GM19035 (cell line): ENCODE measurements around the gene HIC1.

ENCODE experiments used
- ATAC-seq: cut with Tn5 transposase; IDR thresholded peaks from one replicate; pipeline ENCODE4 v1.9.1; 2021; ENCODE audit not compliant: unreplicated experiment

The HIC1 gene

DNA sequence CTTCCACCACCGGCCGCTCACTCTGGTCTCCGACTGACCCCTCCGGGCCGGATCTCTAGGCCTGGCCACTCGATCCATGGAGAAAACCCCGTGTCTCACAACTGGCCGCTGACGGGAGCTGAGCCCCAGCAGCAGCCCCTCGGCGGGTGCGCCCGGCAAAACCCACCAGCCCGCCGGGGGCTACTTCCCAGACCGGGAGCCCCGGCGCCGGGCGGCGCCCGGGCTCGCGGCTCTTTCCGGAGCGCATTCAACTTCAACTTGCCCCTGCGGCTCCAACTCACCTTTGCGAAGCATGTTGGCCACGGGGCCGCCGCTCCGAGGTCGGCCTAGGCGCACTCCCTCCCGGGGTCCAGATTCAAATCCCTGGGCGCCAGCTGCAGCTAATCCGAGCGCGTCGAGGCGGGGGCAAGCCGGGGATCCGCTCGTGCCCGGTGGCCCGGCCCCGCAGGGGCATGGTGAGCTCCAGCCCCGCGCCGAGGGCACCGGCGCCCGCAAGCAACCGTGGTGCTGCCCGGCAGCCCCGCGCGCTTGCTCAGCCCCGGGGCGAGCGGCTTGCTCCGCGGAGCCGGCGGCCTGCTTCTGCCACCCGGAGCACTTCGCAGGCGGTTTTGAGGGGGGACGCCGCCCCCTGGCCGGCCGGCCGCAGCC lies 30.2 kb upstream of the HIC1 start:
- no peak for ATAC-seq

DNA sequence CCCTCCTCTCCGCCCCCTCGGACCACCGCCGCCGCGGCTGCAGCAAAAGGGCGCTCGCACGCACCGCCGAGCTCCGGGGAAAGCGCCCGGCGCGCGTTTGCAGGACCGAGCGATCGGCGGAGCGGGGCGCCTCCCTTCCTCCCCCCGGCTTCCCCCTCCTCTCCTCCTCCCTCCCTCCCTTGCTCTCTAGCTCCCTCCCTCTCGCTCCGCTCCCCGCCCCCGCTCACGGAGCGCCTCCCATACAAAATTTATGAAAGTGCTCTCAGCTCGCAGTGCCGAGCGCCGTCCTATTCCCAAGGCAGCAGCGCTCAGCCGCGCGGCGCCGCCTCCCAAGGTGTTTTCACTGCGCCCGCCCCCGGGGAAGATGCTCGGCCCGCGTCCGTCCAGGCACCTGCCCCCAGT lies 29.7 kb upstream of the HIC1 start, which contains the start of gene RTN4RL1:
TSS of gene RTN4RL1 (minus strand) at position 115 of the 402 bp plus-strand sequence. CDS start 469 bp downstream, outside the sequence.
- ATAC-seq: no peak

DNA sequence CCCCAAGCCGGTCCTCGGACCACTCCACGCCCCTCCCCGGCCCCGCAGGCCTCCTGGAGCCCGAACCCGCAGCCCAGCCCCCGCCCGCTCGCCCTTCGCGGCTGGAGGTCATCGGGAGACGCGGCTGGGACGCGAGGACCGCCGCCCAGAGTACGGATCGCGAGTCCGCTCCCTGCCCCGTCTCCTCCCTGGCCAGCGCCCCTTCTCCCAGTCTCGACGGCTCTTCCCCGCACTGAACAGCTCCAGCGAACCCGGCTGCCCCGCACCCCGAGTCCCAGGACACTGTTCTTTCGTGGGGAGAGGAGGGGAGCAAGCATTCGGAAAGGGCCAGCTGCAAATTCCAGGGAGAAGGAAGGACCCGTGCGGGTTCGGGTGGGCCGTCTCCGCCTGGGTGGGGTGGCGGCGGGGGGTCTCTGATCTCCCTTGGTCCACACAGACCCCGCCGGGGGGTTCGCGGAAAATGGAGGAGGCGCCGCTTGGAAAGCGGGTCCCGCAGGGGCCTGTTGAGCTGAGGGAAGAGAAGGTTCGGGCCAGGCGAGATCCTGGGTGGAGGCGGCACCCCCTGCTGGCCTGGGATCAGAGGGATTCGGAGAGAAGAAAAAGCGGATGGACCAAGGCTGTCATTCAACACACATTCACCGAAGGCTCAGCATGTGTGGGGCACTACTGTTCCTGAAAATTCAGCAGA lies 29.1 kb upstream of the HIC1 start:
- no peak for ATAC-seq

DNA sequence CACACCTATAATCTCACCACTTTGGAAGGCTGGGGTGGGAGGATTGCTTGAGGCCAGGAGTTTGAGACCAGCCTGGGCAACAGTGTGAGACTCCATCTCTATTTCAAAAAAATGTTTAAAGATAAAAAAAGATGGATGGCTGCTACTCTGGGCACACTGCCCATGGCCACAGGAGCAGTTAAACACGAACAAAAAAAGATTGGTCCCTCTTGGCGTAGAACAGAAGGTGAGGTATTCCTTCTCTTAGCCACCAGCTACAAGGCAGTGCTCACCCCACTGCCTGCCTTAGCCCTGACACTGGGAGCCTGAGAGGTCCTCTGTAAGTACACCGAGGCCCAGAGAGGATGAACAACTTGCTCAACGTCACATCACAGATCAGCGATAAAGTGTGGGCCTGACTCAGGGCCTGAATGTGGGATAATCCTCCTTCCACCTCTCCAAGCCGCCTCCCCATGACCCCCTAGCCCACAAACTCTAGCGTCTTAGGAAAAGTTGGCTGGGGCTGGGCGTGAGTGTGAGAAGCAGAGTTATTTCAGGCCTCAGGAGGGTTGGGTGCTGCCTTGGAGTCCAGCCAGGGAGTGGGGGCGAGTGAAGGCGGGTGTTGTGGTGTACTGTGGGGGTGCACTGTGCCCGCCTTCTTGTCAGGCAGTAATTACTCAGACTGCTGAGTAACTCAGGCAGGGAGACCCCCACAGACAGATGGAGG lies 27.2 kb upstream of the HIC1 start:
- ATAC-seq: no peak

DNA sequence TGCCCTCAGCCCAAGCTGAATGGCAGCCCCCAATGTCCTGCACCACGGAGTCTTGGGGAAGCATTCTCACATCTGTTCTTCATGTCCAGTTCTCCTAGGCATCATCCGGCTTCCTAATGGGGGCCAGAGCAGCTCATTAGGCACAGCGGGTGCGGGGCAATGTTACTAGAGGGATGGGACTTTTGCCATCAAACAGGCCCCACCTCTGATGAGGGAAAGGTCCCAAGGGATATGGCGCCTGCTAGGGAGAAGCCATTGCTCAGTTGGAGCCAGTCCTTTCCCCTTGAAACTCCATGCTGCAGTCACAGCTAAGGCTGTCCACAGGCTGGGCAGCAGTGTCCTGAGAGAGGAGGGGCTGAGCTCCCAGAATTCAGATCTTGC lies 26.7 kb upstream of the HIC1 start:
- no peak for ATAC-seq

DNA sequence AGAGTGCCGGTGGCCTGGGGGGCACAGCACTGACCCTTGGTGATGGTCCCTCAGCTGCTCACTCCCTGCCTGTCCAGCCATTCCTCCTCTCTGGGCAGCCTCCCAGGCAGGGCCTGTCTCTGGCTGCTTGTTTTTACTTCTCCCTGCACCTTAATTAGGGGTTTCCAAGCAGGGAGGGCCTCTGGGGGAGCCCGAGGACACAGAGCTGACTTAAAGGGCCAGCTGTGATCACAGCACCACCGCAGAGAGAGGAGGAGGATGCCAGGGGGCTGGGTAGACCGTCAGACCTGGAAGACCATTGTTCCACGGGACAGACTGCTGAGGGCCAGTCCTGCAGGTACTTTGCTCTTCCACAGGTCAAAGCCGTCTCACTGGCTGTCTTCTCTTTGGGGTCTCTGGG lies 26.2 kb upstream of the HIC1 start:
- ATAC-seq: no peak

DNA sequence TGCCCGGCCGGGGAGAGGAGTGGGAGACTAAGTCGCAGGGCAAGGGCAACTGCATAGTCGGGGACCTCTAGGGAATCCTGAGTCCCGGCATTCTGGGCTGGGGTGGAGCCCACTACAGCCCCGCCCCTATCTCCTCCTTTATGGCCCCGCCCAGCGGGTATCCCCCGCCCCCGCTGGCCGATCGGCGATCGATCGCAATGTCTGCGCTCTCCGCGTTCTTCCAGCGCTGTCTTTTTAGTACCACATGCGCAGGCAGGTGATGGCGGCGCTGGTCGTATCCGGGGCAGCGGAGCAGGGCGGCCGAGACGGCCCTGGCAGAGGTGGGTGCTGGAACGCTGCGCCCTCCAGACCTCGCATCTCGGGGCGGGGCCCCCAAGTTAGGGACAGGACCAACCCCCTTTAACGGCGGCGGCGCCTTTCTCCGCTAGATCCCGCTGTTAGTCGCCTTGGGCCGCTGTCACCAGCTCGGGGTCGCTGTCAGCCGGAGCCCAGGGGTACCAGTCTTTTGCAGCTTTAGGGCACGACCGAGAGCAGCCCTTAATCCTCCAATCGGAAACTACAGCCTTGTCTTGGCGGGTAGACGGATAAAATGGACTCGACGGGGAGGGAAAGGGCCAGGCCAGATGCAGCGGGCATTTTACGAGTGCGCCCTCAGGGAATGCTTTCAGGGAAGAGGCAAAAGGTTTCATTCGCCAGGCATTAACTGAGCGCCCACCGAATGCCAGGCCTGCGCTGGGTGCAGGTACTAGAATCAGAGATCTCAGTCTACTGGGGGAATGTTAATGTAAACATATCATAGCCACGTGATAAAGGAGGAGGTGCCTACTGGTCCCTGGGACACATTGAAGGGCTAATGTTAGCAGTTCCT lies 24.8 kb upstream of the HIC1 start, which contains the start of gene DPH1:
TSS of gene DPH1 (plus strand) at position 243 of the 868 bp plus-strand sequence. CDS start at position 260, 17 bp downstream.
- ATAC-seq: peak; percentile 77

DNA sequence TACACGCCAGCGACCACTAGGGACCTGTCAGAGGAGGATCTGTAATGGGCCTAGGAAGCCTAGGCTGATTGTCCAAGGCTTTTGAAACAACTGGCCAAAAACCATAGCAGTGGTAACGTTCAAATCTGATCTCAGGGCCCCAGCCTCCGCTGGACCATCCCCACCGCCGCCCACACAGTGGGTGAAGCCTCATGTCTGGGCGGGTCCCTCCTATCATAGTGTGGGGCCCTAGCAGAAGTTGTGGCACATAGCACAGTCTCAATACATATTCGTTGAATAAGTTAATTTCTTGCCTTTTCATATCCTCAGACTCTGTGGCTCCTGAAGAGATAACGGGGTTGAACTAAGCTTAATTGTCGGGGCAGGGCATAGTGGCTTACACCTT lies 24.1 kb upstream of the HIC1 start:
- ATAC-seq: no peak

DNA sequence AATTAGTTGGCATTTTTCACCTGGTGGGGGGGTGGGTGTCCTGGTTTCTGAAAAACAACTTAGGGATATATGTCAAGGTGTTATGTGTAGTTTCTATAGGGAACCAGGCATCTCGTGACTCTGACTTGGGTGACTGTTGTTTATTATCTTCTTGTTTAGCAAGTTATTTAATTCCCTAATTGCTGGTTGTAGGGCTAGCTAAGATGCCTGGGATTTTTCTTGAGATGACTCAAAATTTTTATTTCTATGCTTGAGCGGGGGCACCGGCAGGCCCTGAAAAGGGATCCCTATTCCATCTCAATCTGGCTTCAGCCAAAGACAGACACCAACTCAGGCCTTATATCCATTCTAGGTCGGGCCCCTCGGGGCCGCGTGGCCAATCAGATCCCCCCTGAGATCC lies 21.8 kb upstream of the HIC1 start:
- no peak for ATAC-seq

DNA sequence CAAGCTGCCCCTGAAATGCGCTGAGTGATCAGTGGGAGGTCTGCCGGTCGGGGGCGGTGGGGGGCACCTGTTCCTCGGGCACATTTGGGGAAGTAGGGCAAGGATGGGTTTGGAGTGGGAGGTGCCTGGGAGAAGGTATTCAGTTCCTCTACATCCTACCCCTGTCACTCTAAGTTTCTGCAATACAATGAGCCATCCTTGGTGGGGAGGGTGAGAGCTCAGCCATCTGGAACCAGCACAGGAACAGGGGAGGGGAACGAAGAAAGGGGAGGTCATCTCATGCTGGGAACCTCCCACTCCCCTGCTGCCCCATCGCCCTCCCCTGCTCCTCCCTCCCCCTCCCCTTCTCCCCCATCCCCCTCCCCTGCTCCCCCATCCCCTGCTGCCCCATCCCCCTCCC lies 20.7 kb upstream of the HIC1 start:
- no peak for ATAC-seq

DNA sequence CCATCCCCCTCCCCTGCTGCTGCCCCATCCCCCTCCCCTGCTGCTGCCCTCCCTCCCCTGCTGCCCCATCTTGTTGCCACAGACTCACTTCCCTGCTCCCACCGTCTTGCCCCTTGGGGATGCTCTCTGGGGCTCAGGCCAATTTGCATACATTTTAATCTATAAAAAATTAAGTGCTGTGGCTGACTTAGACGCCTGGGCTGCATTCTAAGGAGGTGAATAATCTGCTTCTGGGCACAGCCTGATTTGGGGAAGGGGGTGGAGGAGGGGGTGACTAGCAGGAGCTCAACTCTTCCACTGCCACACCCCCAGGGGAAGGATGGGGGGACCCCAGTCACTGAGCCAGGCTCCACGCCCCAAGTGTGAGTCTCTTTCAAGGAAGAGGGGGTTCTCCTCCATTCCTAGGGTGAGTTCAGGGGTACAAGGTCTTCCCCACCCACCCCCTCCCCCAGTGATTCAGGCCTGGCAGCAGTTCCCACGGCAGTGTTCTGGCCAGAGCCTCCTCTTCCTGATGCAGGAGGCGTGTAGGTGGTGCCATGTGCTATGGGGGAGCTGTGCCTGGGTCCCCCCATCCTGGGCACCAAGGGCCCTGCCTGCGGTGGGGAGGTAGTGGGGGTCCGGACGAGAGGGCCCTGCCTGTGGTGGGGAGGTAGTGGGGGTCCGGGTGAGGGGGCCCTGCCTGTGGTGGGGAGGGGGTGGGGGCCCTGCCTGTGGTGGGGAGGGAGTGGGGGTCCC lies 19.9 kb upstream of the HIC1 start:
- ATAC-seq: no peak

DNA sequence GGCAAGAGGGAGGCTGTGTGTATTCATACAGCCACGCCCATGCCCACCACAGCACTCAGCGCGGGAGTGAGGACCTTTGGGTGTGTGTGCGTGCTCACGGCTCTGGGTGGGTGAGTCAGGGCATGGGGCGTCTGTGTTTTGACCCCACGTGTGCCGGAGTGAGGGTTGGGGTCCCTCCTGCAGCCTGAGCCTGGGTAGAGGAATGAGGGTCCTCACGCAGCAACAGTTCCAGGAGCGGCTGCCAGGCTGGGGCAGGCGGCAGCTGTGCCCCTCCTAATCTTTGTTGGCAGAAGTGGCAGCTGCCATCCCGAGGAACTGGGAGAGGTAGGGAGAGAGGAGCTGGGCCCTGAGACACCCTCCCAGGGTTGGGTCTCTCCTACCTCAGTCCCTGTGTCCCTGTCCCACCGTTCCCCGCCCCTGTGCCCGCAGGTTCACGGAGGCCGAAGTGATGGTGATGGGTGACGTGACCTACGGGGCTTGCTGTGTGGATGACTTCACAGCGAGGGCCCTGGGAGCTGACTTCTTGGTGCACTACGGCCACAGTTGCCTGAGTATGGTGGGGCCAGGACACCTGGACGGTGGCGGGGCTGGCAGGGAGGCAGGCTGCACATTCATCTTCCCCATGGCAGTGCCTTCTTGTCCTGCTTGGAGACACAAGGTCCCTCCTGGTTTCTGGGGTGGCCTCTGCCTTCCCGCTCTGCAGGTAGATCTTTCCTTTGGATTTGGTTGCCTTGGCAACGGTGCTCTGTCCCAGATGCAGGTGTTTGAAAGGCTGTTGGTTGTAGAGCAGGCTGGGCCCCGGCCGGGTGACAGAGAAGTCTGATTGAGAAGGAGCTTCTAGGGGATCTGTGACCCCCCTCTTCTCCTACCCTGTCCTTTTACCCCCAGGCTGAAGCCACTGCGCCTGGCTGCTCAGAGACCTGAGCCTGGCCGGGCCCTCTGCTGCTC lies 19.1 kb upstream of the HIC1 start:
- ATAC-seq: no peak

DNA sequence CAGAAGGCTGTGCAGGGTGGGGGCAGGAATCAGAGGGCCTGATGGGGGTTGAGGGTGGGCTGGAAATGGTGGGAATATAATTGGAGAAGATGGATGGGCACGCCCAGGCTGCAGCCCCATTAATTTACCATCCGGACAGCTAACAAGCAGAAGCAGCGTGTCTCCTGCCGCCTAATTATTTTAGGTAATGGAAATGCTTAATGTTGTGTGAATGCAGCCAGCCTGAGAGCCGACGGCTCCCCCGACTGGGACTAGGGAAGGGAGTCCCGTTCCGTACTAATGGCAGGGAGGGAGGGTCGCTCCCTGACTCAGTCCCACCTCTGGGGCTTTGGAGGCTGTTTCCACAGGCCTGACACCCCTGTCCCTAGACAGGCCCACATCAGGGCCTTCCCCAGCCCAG lies 17.7 kb upstream of the HIC1 start:
- no peak for ATAC-seq

DNA sequence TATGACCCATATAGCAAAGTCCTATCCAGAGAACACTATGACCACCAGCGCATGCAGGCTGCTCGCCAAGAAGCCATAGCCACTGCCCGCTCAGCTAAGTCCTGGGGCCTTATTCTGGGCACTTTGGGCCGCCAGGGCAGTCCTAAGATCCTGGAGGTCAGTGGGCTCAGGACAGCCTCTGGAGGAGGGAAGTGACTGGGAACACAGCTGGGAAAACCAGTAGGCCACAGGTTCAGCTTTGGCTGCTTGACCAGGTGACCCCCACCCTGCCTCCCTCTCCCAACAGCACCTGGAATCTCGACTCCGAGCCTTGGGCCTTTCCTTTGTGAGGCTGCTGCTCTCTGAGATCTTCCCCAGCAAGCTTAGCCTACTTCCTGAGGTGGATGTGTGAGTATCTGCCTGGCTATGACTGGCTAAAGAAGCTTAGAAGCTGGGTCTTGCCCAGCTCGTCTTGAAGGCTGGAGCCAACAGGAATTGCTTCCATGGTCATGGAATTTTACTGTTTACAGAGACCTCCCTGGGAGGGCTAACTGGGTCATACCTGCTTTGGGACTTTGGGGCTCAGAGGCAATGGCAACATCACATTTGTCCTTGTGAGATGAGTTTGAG lies 14.6 kb upstream of the HIC1 start:
- no peak for ATAC-seq

DNA sequence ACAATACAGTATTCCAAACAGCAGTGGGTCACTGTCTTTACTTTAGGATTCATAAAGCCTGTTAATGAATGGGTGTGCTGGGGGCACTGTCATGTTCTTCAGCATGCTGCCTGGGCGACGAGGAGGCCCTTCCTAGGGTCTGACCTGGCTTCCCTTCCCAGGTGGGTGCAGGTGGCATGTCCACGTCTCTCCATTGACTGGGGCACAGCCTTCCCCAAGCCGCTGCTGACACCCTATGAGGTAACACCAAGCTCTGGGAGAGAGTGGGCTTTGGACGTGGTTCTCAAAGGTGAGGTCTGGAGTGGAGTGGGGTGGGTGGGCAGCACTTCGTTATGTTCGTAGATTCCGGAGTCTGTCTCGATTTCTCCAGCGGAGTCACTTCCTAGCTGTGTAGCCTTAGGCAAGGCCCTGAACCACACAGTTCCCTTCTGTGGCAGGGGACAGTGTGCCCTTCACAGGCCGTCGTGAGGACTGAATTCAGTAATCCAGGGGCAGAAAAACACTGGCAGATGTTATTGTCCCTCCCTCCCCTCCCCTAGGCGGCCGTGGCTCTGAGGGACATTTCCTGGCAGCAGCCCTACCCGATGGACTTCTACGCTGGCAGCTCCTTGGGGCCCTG lies 13.9 kb upstream of the HIC1 start:
- ATAC-seq: no peak

DNA sequence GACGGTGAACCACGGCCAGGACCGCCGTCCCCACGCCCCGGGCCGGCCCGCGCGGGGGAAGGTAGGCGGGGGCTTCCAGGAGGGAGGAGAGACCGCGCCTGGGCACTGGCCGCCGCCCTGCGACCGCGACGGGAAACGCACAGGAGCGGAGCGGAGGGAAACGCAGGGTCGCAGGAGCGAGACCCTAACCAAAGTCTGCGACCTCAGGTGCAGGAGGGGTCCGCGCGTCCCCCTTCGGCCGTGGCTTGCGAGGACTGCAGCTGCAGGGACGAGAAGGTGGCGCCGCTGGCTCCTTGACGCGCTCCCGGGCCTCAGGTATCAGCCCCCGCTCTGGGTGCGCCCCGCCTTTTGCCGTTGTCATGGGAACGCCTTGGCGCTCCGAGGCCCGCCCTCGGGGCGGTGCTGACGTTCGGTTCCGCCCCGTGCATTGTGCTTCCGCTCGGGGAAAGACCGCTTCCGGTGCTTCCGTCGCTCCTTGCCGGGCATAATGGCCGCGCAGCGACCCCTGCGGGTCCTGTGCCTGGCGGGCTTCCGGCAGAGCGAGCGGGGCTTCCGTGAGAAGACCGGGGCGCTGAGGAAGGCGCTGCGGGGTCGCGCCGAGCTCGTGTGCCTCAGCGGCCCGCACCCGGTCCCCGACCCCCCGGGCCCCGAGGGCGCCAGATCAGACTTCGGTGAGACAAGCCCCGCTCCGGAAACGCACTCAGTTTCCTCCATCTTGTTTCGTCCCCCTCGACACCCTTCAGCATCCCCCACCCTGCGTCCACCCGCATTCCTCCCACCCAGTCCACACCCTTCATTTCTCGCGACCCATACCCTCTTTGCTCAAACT lies 13.1 kb upstream of the HIC1 start, which contains the start of gene OVCA2:
TSS of gene OVCA2 (plus strand) at position 462 of the 829 bp plus-strand sequence. CDS start at position 488, 26 bp downstream.
- ATAC-seq: peak; percentile 91

DNA sequence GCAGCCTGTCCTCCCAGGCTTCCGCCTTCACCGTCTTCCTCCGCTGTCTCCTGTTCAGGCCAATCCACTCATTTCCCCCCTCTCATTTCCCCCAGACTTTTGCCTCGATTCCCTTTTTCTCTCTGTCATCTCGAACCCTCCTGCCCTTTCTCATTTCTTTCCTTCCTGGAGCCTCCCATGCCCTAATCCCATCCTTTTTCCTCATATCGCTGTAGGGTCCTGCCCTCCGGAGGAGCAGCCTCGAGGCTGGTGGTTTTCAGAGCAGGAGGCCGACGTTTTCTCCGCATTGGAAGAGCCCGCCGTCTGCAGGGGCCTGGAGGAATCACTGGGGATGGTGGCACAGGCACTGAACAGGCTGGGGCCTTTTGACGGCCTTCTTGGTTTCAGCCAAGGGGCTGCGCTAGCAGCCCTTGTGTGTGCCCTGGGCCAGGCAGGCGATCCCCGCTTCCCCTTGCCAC lies 12.5 kb upstream of the HIC1 start:
- ATAC-seq: no peak
